ENCODE measurements around the gene STXBP6.
A peak's percentile ranks its signal among the peaks of the same experiment; 100 is the strongest.
"Not testable (repeated sequence)": the region's sequence is repeated elsewhere in the genome, so short reads cannot be mapped to it uniquely, and the experiment has no call there.

STXBP6 gene

DNA sequence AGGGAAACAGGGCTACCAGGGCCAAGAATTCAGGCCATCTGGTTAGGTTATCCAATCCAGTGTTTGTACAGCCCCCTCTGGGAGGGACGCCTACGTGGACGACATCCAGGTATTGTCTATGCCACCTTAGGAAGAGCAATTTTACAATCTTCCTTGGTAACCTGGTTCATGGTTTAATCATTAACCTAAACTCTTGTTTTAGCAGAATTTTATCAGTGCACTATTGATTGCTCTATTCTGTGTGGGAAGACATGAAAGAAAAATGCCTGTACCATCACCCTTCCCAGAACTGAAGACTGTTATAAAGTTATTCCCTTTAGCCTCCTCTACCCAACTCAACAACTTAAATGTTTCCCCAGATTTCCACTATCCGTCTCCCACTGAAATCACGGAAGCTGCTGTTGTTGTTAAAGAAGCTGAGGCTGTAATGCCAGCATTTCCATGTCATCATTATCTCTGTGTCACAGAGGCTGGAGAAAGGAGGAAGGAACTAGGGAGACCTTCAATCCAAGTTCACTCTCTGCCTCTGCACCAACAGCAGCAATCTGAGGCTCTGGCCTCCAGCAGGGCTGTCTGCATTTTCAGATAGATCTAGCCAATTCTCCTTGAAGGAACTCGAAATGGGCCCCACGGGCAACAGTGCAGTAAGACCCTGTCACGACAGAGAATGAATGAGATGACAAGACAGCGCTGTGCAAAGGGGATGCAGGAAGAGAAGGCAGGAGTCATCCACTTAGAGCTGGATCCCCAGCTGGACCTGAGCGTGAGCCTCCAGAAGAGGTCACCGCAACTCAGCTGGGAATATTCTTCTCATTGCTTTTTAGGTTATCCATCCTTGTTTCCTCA lies 232.5 kb downstream of the STXBP6 start:
- no peak for DNase-seq

DNA sequence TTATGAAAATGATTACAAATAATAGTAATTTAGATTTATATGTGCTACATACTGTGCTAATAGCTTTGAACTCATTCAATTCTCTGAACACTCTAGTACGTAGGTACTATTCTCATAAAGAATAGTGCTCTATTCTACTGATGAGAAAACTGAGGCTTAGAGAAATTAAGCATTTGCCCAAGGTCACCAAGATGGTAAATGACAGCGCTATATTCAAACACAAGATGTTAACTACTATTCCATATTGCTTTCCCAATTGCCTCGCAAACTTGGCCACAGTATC lies 233.1 kb downstream of the STXBP6 start:
- no peak for DNase-seq

DNA sequence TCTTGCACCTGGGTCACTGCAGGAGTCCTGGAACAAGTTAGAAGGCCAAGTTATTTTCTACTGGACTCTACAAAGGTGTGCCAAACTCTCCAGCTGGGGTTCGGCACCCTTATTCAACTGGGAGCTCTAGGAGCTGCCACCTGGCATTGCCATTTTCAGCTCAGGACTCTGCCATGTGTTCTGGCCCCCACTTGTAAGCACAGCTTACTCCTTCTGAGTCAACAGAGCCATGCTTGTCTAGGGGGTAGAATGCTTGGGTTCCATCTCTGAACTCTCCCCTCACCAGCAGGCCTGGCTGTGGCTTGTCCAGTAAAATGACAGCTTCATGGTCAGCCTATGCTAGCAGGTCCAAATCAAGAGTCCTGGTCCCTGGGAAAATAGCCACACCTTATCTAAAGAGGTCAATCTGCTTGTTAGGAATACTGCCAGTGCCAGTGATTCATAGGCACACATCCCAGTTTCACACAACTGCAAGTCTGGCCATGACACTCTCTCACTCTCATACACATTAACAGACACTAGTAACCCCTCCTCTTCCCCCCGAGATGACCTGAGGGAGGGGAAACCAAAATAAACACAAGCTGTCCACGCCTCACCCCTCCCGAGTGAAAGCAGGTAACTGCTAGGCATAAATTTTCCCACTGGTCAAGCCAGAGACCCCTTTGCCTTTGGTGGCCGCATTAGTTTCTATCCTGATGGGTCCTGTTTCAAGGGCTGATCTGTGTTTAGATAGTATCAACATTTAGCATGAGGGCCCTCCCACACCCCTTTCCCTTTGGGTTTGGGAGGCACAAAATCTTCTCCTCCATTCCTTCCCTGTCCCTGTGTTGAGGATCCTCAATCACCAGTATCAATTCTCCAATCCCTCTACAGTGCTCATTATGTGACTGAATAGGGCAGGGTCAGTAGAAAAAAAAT lies 233.7 kb downstream of the STXBP6 start:
- DNase-seq = no peak

DNA sequence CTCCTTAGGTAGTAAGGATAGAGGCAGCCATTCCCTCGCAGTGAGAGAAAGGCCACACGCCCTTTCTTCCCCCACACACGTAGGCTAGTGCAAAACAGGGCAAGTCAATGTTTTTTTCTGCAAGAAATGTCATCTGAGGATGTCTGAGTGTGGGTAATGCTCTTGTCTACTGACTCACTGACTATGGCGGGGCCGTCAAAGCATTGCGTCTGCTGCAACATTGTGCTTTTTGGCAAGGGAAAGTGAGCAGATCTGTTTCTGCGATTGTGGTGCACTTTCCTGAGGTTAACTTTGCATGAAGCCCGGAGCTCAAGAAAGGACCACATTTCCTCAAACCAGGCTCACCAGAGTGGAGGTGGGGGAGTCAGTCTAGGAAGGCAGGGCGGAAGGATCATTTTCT lies 234.4 kb downstream of the STXBP6 start:
- no peak for DNase-seq

DNA sequence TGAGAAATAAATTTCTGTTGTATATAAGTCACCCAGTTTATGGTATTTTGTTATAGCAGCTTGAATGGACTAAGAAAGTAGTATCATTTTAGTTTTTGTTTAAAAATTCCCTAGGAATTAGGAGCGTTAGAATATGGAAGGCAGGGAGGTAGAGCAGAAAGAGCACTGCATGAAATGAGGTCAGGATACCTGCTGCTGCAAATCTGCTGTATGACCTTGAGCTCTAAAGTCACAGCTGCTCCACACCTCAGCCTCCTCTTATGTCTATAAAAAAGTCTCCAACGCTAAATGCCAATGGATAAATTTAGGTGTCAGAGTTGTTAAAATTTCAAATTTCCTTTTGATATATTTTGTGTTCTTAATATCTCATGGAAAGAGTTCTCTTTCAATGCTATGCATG lies 235.0 kb downstream of the STXBP6 start:
- DNase-seq = no peak

DNA sequence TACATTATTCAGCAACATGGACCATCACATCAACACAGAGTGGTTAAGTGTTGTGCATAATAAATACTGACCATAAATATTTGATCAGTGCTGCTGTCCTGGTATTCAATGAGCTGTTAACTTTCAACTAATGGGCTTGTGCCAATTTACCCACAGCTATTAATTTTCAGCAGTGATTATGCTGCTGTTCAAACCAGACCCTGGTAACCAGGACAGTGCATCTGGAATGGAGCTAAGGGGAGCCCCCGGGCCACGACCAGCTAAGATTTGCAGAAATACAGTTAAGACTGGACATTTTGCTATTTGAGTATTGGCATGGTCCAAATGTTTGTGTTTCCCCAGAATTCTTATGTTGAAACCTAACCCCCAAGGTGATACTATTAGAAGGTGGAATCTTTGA lies 235.6 kb downstream of the STXBP6 start:
- DNase-seq = no peak

DNA sequence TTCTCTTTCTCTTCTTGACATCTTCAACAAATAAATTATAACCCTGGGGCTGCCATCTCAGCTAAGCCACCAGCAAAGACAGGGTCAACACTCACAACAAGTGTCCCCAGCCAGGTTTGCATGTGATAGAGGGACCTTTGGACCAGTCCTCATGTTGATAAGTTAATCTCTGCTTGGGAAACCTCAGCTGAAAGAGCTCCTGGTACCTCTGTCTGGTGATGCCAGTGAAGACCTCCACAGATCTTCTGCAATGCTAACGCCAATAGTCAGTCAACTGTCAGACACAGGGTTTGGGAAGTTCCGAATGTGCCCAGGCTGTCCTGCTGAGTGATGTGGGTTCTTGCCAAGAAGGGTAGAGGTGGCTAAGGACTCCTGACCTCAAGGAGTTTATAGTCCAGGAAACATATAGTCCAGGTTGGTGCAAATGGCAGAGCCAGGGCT lies 236.1 kb downstream of the STXBP6 start:
- DNase-seq = no peak

DNA sequence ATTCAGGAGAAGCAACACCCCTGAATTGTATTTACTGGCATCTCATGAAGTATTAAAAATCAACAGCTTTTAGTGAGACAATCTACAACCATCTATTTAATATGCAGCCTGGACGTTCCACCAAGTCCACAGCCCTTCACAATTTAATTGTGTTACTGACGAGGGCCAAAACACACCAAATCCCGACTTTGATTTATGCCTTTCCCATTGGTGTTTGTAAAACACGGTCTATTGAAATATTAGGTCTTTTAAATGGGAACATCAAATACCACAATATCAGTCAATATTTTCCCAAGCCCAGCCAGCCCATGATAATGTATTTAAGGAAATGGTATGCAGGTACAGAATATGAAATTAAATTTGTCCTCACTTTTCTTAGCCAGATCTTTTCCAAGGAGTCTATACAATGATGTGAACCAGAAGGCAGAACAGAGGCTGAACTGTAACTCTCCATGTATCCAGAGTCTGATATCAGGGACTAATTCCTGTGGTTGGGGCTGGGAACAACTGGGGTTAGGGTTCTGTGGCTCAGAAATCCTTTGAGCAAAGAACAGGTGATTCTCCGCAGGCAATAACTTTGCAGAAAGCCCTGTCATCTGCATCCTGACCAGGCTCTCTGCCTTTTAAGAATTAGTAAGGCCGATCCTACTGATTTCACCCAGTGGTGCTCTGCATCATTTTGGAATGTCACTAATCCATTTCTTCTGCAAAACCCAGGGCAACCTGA lies 236.7 kb downstream of the STXBP6 start:
- DNase-seq = no peak

DNA sequence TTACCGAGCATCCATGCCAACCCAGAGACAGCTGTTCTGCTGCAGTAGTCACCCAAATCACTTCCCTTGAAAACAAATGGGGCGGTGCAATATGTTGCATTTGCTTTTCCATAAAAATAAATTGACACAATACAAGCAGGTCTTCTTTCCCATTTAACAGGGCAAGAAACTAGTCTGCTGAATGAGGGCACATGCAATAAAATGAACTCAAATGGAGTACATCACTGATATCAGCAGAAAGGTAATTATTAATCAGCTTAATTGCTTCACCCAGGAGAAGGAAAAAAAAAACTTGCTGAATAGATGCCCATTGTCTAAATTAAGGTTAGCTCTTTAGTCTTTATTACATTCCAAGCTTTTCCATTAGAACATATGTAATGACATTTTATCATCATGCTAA lies 240.8 kb downstream of the STXBP6 start:
- no peak for DNase-seq

DNA sequence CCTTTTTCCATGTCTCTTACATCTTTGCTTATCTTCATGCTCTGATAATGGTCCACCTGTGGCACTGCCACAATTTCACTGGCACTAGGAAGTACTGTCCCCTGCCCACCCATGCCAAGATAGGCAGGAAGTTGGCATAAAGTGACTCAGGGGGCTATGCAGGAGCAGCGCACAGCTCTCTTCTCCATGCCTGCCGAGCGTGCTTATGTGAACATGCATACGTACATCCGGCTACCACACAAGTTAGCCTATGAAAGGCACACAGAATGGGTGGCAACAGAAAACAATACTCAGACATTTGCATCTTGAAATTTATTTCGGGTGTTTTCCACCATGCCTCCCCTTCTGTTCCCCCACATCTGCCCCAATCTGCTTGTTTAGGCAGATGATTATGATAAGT lies 241.5 kb downstream of the STXBP6 start:
- DNase-seq = no peak

DNA sequence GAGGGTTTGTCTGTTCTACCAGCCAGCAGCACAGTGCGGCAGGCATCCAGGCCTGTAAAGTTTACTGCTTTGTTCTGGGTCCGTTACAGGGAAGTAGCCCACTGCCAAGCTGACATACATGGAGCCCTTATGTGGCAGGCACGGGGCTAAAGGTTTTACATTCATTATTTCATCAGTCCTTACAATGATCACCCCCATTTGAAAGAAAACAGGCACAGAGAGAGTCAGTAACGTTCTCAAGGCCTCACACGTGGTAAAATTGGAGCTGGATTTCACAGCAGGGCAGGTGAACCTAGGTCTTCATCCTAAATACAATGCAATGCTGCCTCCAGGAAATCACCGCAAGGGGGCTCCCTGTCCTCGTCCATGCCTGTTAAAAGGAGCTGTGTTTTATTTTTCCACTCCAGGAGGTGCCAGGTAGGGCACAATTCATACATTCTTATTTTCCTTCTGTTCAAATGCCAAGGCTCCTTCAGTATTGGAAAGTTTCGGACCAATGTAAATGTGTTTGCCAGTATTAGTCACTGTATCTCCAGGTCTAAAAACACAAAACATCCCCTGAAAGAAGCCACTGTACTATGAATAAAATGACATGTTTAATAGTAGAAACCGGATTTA lies 243.8 kb downstream of the STXBP6 start:
- DNase-seq = peak in 1 of 2 donors; percentile 19

DNA sequence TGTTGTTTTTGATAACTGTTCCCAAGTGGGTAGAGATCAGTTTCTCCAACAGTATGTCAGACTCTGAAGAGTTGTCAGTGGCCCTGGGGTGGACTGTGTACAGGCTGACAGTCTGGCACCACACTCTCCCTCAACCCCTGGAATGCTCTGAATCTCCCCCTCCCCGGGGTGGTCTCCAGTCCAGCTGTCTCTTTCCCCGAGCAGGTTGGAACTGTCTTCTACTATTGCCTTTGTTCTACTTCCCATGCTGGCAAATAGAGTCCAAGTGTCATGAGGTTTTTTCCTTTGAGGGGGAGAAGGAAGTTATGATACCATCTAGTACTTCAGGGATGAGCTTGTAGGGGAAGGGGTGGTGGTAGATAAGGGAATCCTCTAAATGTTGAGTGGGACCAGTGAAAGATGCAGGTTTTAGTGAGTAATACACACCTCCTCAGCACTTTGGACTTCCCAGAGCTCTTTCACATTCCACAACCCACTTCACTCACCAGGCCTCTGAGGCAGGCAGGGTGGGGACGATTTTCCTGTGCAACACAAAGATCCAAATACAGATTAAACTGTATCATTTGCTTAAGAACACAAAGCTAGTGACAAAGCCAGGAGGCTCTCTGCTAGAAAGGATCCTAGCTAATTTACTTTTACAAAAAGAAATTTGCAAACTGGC lies 245.3 kb downstream of the STXBP6 start:
- no peak for DNase-seq

DNA sequence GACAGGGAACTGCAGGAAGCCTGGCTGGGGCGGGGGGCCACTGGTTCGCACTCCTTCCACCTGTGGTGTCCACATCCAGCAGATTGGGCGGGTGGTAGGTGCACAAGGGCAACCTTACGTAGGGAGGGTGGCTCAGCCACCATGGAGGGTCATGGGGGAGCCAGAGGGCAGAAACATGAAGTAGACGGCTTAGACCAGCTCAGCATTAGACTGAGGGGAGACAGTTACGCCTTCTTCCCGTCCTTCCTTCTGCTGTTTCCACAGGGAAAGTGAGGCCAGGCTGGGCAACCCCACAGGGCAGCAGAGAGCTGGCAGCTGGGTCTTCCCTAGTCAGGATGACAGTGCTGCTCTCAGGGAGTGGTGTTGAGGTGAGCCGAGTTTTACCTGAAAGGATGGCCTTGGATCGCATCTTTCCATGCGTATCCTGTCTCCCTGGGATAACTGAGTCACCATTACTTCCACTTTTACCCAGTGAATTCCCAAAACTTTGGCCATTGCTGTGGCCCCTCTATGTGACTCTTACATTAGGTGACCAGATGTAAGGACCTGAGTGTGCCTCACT lies 245.9 kb downstream of the STXBP6 start:
- no peak for DNase-seq

DNA sequence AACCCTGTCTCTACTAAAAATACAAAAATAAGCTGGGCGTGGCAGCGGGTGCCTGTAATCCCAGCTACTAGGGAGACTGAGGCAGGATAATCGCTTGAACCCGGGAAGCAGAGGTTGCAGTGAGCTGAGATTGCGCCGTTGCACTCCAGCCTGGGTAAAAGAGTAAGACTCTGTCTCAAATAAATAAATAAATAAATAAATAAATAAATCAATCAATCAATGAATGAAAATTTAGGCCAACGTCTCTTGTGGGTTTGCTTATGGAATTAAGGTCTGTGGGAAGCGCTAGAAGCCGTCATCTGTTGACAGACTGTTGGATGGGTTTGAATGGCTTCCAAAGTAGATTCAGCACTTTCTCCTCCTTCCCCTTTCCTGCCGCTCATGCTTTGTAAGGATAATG lies 246.5 kb downstream of the STXBP6 start:
- not testable (repeated sequence) for DNase-seq

DNA sequence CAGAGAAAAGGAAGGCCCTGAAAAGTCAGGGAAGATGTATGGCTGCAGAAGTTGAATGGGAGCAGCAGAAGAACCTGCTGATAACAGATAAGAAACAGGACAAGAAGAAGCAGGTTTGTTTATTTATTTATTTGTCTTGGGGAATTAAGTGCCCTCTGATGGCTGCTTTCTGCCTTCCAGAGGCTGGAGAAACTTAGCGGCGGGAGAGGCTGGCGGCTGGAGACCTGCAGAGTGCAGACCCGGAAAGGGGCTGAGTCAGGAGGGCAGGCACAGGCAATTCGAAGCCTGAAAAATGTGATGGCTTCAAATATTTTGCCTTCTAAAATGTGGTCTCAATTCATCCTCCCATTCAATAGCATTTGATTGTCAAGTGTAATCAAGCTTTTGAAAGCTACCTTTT lies 247.7 kb downstream of the STXBP6 start:
- DNase-seq = no peak

DNA sequence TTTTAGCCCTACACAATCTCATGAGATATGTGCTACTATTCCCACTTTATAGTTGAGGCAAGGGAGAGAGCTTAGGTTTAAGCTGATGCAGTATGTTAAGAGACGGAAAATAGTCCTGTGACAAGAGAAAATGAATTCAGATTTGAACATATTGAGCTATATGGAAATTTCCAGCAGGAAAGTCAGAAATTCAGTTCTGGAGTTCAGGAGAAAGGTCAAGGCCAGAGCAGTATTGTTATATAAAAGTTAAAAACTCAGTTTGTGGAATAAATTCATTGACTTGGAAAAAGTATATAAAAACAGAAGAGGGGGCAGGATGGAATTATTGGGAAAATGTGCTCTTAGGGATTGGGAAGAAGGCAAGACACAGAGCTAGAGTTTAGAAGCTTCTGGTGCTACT lies 248.9 kb downstream of the STXBP6 start:
- no peak for DNase-seq

DNA sequence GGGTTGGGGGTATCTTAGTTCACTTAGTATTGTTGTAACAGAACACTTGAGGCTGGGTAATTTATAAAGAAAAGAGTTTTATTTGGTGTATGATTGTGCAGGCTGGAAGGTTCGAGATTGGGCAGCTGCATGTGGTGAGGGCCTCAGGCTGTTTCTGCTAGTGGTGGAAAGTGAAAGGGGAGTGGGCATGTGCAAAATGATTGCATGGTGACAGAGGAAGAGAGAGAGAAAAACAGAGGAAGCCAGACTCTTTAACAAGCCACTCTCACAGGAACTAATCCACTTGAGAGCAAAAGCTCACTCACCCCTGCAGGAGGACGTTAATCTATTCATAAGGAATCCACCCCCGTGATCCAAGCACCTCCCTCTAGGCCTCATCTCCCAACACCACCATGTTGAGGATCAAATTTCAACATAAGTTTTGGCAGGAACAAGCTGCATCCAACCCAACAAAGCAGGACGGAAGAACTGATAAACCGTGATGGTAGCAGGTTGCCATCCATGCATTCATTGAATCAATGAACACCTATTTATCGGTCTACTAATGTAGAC lies 251.0 kb downstream of the STXBP6 start:
- peak in 1 of 2 donors; percentile 1 for DNase-seq

DNA sequence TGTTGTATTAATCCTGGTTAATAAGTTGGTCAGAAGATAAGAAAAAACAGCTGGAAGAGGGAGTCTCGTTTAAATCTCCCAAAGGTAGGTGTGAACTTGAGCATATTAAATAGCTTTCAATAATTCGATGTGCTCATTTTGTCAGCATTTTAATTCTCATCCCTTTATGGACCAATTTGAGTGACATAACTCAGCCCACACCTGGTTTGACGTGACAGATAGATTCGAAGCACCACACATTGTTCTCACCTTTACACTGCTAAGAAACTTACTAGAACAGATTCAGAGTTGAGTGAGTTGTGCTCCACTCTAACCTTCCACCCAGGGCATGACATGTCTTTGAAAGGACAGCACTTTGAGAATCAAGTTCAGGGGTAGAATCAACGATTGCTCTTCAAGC lies 254.5 kb downstream of the STXBP6 start:
- DNase-seq = no peak

DNA sequence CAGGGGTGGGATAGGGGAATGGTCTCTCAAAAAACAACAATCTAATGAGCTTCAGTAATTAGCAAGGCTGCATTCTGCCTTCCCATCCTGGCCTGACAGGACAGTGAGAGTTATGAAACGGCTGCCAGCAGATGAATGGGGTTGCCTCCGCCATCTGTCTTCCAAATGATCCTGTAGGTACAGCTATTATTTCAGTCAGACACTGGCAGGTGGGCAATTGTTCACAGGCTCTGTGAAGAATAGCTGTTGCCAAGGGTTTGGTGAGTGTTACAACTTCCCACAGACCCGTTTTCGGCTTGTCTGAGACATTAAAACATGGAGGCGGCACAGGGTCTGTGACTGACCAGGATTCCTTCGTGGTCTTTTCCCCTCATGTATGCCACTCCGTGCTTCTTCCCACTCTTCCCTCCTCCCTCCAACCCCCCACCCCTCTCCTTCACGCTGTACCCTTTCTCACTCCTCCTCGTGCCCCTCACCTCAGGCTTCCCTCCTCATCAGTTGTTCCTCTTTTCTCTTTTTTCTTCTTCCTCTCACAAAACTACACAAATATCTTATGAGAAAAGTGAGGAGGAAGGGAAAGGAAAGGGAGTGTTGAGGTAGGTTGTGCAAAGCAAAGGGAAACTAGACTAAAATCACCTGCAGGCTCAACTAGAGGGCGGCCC lies 255.2 kb downstream of the STXBP6 start:
- no peak for DNase-seq

DNA sequence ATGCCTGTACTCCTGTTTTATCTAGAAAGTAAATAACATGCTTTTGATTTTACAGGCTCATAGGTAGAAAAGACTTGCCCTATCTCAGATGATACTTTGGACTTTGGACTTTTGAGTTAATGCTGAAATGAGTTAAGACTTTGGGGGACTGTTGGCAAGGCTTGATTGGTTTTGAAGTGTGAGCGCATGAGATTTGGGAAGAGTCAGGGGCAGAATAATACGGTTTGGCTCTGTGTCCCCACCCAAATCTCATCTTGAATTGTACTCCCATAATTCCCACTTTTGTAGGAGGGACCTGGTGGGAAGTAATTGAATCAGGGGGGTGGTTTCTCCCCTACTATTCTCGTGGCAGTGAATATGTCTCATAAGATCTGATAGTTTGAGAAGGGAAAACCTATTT lies 259.8 kb downstream of the STXBP6 start:
- DNase-seq = no peak

DNA sequence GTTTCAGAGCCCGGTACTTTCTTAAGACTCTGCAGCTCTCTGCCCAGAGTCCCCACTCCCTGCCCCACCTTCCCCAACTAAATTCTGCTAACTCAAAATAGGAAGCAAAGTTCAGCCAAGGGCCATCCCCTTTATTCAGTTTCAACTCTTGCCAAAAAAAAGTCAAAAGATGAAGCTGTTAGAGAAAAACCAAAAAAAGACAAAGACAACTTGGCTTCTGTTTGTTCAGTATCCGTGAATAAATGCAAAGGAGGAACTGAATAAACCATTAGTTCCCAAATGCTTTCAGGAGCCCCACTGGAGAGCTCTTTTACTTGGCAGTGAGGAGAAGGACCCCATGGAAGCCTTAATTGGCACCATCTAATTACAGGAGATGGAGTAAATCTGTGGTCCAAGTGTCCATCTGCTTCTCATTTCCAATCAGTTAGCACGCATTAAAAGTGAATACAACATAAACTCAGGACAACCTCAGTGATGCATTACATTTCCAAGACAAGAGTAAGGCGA lies 260.5 kb downstream of the STXBP6 start:
- no peak for DNase-seq

Measured in CD4-positive, alpha-beta T cell treated with Interferon alpha-2 for 1 hour (primary cell).